ENCODE measurements around the gene ZC3H18.

Gene ZC3H18

GRCh38 chr16:88535191-88535856, 34.9 kb upstream of the ZC3H18 start:
- Histone ChIP-seq H3K9ac (ENCODE audit: insufficient read length) (no peak overlapping the region), H3K9me3 (ENCODE audit: low read depth, low read length) (no peaks in the 10 kb centered on the region), H3K4me3 (peak overlapping the region; percentile 62), H3K36me3 (ENCODE audit: insufficient read depth, low read length) (no peaks in the 10 kb centered on the region), H3K27ac (no peak overlapping the region)
- DNase-seq (ENCODE audit: low read depth, low spot score) = no peak
- TF ChIP-seq FOXP2 (optimal IDR thresholded peaks at IDR 0.05; ENCODE audit: control extremely low read depth, extremely low read length, insufficient read depth) (no peak), POLR2AphosphoS5 (IDR thresholded peaks at IDR 0.05; ENCODE audit: borderline replicate concordance, low read depth, low read length) (no peak), EZH2 (IDR thresholded peaks at IDR 0.05) (no peak)

DNA sequence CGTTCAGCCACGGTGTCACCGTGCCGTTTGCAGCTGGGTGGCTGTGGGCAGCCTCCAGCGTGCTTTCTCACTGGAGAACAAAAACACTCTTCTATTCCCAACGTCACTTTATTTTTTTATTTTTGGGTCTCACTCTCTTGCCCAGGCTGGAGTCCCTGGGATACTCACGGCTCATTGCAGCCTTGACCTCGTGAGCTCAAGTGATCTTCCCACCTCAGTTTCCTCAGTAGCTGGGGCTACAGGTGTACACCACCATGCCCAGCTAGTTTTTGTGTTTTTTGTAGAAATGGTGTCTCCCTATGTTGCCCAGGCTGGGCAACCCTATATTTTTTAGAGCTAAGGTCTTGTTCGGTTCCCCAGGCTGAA, 34.4 kb upstream of the ZC3H18 start:
- no peak overlapping the region for H3K4me3 ChIP-seq

DNA sequence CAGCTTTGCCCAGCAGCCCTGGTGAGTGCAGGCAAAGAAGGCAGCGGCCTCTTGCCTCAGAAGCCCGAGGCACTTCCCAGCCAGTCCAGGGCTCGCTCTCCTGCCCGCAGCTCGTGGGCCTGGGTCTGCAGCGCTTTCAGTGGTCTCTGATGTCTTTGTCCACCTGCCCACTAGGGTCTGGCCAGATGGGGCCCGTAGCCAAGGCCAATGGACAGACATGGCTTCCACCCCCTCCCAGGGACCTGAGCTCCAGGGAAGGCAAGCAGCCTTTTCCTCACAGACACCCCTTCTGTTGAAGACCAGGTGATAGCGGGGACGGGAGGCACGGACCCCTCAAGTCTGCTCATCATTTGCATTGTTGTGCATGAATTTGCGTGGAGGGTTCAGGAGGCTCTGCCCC, 33.7 kb upstream of the ZC3H18 start:
- TF ChIP-seq POLR2AphosphoS5 (IDR thresholded peaks at IDR 0.05; ENCODE audit: borderline replicate concordance, low read depth, low read length) (no peak), FOXP2 (optimal IDR thresholded peaks at IDR 0.05; ENCODE audit: control extremely low read depth, extremely low read length, insufficient read depth) (no peak), EZH2 (IDR thresholded peaks at IDR 0.05) (no peak)
- Histone ChIP-seq H3K27ac (no peak overlapping the region), H3K9ac (ENCODE audit: insufficient read length) (no peak overlapping the region), H3K36me3 (ENCODE audit: insufficient read depth, low read length) (no peaks in the 10 kb centered on the region), H3K9me3 (ENCODE audit: low read depth, low read length) (no peaks in the 10 kb centered on the region), H3K4me3 (no peak overlapping the region)
- no peak for DNase-seq (ENCODE audit: low read depth, low spot score)

More for the DNA sequence above, 34.4 kb upstream of the ZC3H18 start:
- DNase-seq (ENCODE audit: low read depth, low spot score) = no peak
- no peak overlapping the region for H3K9ac ChIP-seq (ENCODE audit: insufficient read length)
- TF ChIP-seq POLR2AphosphoS5 (IDR thresholded peaks at IDR 0.05; ENCODE audit: borderline replicate concordance, low read depth, low read length) (no peak), FOXP2 (optimal IDR thresholded peaks at IDR 0.05; ENCODE audit: control extremely low read depth, extremely low read length, insufficient read depth) (no peak), EZH2 (IDR thresholded peaks at IDR 0.05) (no peak)
- H3K27ac ChIP-seq = no peak overlapping the region
- H3K9me3 ChIP-seq (ENCODE audit: low read depth, low read length) = no peaks in the 10 kb centered on the region
- H3K36me3 ChIP-seq (ENCODE audit: insufficient read depth, low read length) = no peaks in the 10 kb centered on the region

DNA sequence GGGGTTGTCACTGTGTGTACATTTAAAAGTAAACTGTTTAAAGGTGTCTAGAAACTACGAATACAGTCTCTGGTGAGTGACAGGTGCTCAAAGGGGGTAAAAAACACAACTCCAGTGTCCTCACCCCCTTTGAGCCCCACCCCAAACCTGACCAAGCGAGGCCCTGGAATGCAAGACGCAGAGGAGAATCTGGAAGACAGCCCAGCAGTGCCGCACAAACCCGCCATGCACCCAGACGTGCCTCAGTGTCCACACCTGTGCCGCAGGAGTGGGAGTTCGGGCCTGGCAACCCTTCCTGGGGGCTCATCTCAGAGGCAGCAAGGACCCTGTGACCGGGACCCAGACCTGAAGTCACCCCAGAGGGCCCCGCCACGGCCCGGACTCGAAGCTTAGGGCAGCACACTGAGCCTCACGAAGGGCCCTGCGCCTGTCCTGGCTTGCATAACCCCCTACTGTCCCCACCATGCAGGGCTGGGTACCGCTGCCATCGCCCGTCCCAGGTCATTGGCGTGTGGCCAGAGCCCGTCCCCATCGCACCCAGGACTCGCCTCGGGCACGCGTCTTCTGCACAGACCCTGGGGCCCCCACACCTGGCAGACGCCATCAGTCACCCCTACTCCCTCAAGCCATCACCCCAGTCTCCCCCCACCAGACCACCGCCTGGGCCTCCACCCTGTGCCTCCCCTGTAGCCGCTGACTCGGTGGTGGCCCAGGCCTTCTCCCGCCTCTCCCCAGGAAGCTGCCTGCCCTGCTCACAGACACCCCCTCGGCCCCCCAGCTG, 33.0 kb upstream of the ZC3H18 start:
- TF ChIP-seq FOXP2 (optimal IDR thresholded peaks at IDR 0.05; ENCODE audit: control extremely low read depth, extremely low read length, insufficient read depth) (no peak), EZH2 (IDR thresholded peaks at IDR 0.05) (no peak), POLR2AphosphoS5 (IDR thresholded peaks at IDR 0.05; ENCODE audit: borderline replicate concordance, low read depth, low read length) (no peak)
- DNase-seq (ENCODE audit: low read depth, low spot score) = no peak
- Histone ChIP-seq H3K9me3 (ENCODE audit: low read depth, low read length) (no peaks in the 10 kb centered on the region), H3K36me3 (ENCODE audit: insufficient read depth, low read length) (no peaks in the 10 kb centered on the region), H3K4me3 (no peak overlapping the region), H3K27ac (no peak overlapping the region), H3K9ac (ENCODE audit: insufficient read length) (no peak overlapping the region)

DNA sequence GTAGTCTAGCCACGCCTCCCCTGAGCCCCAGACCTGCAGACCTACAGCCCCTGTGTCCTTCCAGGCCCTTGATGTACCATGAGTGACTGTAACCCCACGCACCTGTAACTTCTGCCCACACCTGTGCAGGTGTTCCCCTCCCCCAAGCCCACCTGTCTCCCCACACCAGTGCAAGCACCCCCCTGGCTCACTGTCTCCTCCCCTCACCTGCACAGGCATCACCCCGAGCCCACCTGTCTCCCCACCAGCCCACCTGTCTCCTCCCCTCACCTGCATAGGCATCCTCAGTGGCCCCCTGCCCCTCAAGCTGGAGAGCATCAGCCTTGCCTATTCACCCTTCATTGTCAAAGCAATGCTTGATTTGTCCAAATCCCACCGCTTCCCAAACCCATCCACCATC, 32.3 kb upstream of the ZC3H18 start:
- Histone ChIP-seq H3K9ac (ENCODE audit: insufficient read length) (no peak overlapping the region), H3K9me3 (ENCODE audit: low read depth, low read length) (no peaks in the 10 kb centered on the region), H3K36me3 (ENCODE audit: insufficient read depth, low read length) (no peaks in the 10 kb centered on the region), H3K27ac (no peak overlapping the region), H3K4me3 (no peak overlapping the region)
- TF ChIP-seq FOXP2 (optimal IDR thresholded peaks at IDR 0.05; ENCODE audit: control extremely low read depth, extremely low read length, insufficient read depth) (no peak), EZH2 (IDR thresholded peaks at IDR 0.05) (no peak), POLR2AphosphoS5 (IDR thresholded peaks at IDR 0.05; ENCODE audit: borderline replicate concordance, low read depth, low read length) (no peak)
- no peak for DNase-seq (ENCODE audit: low read depth, low spot score)

- no peak overlapping the region for H3K27ac ChIP-seq
- H3K4me3 ChIP-seq = no peak overlapping the region
- DNase-seq (ENCODE audit: low read depth, low spot score) = no peak
- no peak for TF ChIP-seq FOXP2 (optimal IDR thresholded peaks at IDR 0.05; ENCODE audit: control extremely low read depth, extremely low read length, insufficient read depth)
- no peak for TF ChIP-seq EZH2 (IDR thresholded peaks at IDR 0.05)
- no peak for TF ChIP-seq POLR2AphosphoS5 (IDR thresholded peaks at IDR 0.05; ENCODE audit: borderline replicate concordance, low read depth, low read length)
- H3K9ac ChIP-seq (ENCODE audit: insufficient read length) = no peak overlapping the region
- no peaks in the 10 kb centered on the region for H3K9me3 ChIP-seq (ENCODE audit: low read depth, low read length)
- H3K36me3 ChIP-seq (ENCODE audit: insufficient read depth, low read length) = no peaks in the 10 kb centered on the region
Measured at GRCh38 chr16:88538366-88539060, 31.7 kb upstream of the ZC3H18 start.

GRCh38 chr16:88539261-88539651, 30.9 kb upstream of the ZC3H18 start:
- H3K9ac ChIP-seq (ENCODE audit: insufficient read length) = no peak overlapping the region
- H3K36me3 ChIP-seq (ENCODE audit: insufficient read depth, low read length) = no peaks in the 10 kb centered on the region
- no peak overlapping the region for H3K27ac ChIP-seq
- no peak for DNase-seq (ENCODE audit: low read depth, low spot score)
- H3K4me3 ChIP-seq = no peak overlapping the region
- no peaks in the 10 kb centered on the region for H3K9me3 ChIP-seq (ENCODE audit: low read depth, low read length)
- TF ChIP-seq POLR2AphosphoS5 (IDR thresholded peaks at IDR 0.05; ENCODE audit: borderline replicate concordance, low read depth, low read length) = no peak
- no peak for TF ChIP-seq FOXP2 (optimal IDR thresholded peaks at IDR 0.05; ENCODE audit: control extremely low read depth, extremely low read length, insufficient read depth)
- TF ChIP-seq EZH2 (IDR thresholded peaks at IDR 0.05) = no peak

- no peak overlapping the region for H3K27ac ChIP-seq
- no peaks in the 10 kb centered on the region for H3K9me3 ChIP-seq (ENCODE audit: low read depth, low read length)
- H3K9ac ChIP-seq (ENCODE audit: insufficient read length) = no peak overlapping the region
- TF ChIP-seq EZH2 (IDR thresholded peaks at IDR 0.05) (no peak), FOXP2 (optimal IDR thresholded peaks at IDR 0.05; ENCODE audit: control extremely low read depth, extremely low read length, insufficient read depth) (no peak), POLR2AphosphoS5 (IDR thresholded peaks at IDR 0.05; ENCODE audit: borderline replicate concordance, low read depth, low read length) (no peak)
- H3K36me3 ChIP-seq (ENCODE audit: insufficient read depth, low read length) = no peaks in the 10 kb centered on the region
- DNase-seq (ENCODE audit: low read depth, low spot score) = no peak
- H3K4me3 ChIP-seq = no peak overlapping the region
Measured at GRCh38 chr16:88539652-88540345, 30.4 kb upstream of the ZC3H18 start.
